Measurements from ENCODE around the gene BTG3.

The BTG3 gene

DNA sequence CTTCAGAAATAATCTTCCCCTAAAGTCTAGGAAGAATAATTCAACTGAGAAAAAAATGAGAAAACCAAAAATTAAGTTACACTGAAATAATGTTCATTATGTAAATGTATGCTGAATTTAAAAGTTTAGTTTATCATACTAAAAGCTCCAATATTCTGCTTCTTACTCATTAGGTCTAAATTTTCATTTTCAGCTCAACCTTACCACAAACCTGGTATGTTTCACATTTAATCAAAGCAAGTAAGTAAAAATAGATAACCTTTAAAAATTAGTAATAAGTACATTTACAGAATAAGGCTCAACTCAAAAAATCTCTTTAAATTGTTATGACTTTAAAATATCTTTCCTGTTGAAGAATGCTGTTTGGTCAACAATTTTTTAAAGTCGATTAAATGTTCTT is 15.0 kb downstream of the BTG3 start:
- no peak for TF ChIP-seq CTCF (IDR thresholded peaks at IDR 0.05; ENCODE audit: borderline replicate concordance, insufficient read depth, low read depth, low read length)
- H3K4me3 ChIP-seq (ENCODE audit: low read depth, low read length), result no peak overlapping the region

DNA sequence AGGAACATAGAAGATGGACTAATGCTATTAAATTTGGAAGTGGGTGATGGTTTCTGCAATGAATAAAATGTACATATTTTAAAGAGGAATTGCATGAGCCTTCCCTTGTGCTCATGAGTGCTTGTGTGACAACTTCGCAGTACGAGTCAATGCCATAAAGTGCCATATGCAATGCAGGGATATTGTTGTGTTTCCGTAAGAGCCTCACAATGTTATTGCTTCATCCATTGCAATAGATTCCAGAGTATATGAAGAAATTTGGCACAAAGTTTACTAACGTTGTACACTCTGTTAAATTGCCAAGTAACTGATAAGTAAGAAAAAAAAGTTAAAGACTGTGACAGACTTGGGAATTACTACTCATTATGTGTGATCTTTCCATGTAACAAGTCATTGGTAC is 22.3 kb downstream of the BTG3 start:
- H3K4me3 ChIP-seq (ENCODE audit: low read depth, low read length), result no peak overlapping the region
- TF ChIP-seq CTCF (IDR thresholded peaks at IDR 0.05; ENCODE audit: borderline replicate concordance, insufficient read depth, low read depth, low read length), result no peak

DNA sequence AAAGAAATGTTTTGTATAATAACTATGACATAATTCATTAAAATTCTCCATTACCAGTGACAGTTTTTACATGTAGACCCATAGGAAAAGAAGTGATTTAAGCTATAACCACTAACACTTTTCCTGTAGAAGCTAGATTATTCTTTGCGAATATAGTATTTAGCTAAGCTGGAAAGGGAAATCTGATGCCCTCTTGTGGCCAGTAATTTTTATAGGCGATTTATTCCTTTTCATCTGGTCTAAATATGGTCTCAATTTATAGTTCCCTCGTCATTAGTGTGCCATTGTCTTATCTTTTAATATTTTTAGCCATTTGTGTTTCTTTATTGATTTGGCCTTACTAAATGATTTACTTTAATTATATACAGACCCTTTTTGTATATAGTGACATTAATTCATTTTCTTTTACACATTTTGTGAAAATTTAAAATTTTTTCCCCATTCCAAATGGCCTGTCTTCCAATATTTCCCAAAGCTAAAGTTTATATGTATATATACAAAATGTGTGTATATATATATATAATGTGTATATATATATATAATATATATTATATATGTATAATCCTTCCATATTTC is 26.7 kb downstream of the BTG3 start:
- H3K4me3 ChIP-seq (ENCODE audit: low read depth, low read length), result no peak overlapping the region
- peak; percentile 14; the same call in 1 of the 2 replicates for TF ChIP-seq CTCF (IDR thresholded peaks at IDR 0.05; ENCODE audit: borderline replicate concordance, insufficient read depth, low read depth, low read length)

- no peak for TF ChIP-seq CTCF (IDR thresholded peaks at IDR 0.05; ENCODE audit: borderline replicate concordance, insufficient read depth, low read depth, low read length)
- no peak overlapping the region for H3K4me3 ChIP-seq (ENCODE audit: low read depth, low read length)
Observed at GRCh38 chr21:17583898-17584297, 28.8 kb downstream of the BTG3 start.

- no peak for TF ChIP-seq CTCF (IDR thresholded peaks at IDR 0.05; ENCODE audit: borderline replicate concordance, insufficient read depth, low read depth, low read length)
Observed at GRCh38 chr21:17580319-17580718, 32.4 kb downstream of the BTG3 start.

GRCh38 chr21:17578876-17579275 is 33.8 kb downstream of the BTG3 start:
- H3K4me3 ChIP-seq (ENCODE audit: low read depth, low read length), result no peak overlapping the region
- no peak for TF ChIP-seq CTCF (IDR thresholded peaks at IDR 0.05; ENCODE audit: borderline replicate concordance, insufficient read depth, low read depth, low read length)

More at GRCh38 chr21:17580319-17580718, 32.4 kb downstream of the BTG3 start:
- no peak overlapping the region for H3K4me3 ChIP-seq (ENCODE audit: low read depth, low read length)

DNA sequence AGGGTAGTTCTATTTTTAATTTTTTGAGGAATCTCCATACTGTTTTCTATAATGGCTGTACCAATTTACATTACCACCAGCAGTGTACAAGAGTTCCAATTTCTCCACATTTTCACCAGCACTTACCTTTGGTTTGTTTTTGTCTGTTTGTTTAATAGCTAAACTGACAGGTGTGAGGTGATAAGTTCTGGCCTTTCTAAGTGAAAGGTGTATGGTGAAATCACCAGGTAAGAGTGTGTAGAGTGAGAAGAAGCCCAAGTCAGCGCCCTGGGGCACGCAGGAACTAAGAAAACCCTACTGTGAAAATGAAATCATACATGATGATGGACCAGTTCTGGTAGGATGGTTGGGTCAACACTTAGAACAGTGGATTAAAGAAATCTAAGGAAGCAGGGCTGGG is 34.5 kb downstream of the BTG3 start:
- TF ChIP-seq CTCF (IDR thresholded peaks at IDR 0.05; ENCODE audit: borderline replicate concordance, insufficient read depth, low read depth, low read length), result no peak
- no peak overlapping the region for H3K4me3 ChIP-seq (ENCODE audit: low read depth, low read length)
